ENCODE measurements around the gene ZFYVE16. TPM values are rescaled to one million over a fixed set of nuclear protein-coding genes. Genes with fewer than 3 reads are reported as not detected.

ZFYVE16 gene
- 26.1 and 32.7 TPM in 2 replicates for total RNA-seq

DNA sequence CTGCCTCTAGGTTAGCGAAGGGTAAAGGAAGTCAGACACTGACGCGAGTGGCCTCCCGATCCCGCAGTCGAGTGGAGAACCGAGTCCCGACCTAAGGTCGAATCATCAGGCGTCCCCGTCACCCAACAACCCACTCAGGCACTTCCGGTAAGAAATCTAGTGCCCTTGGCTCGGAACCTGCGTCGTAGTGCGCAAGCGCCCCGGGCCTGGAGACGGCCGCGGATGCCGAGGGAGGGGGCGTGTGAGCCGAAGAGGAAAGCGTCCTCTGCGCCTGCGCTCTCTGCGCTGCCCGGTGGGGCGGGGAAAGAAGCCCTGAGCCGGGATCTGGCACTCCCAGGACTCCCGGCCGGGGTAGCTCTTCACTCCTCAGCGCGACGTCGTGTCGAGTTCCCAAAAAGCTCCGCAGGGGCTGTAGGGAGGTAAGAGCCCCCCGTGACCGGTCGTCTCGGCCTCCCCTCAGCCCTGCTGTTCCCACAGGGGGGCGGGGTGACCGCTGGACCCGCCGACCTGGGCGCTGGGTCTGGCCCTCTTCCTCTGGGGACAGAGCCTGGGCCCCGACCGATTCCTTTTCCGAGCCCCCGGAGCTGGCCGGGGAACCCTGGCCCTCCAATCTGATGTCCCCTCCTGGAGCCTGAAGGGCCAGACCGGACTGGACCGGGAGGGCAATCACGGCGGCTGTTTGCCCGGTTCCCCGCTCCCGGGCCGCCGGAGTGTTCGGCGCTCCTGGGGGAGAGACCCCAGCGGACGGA lies at the start of gene ZFYVE16:
TSS of gene ZFYVE16 (plus strand) at position 330 of the 749 bp plus-strand sequence. CDS start 26,084 bp downstream, outside the sequence.

DNA sequence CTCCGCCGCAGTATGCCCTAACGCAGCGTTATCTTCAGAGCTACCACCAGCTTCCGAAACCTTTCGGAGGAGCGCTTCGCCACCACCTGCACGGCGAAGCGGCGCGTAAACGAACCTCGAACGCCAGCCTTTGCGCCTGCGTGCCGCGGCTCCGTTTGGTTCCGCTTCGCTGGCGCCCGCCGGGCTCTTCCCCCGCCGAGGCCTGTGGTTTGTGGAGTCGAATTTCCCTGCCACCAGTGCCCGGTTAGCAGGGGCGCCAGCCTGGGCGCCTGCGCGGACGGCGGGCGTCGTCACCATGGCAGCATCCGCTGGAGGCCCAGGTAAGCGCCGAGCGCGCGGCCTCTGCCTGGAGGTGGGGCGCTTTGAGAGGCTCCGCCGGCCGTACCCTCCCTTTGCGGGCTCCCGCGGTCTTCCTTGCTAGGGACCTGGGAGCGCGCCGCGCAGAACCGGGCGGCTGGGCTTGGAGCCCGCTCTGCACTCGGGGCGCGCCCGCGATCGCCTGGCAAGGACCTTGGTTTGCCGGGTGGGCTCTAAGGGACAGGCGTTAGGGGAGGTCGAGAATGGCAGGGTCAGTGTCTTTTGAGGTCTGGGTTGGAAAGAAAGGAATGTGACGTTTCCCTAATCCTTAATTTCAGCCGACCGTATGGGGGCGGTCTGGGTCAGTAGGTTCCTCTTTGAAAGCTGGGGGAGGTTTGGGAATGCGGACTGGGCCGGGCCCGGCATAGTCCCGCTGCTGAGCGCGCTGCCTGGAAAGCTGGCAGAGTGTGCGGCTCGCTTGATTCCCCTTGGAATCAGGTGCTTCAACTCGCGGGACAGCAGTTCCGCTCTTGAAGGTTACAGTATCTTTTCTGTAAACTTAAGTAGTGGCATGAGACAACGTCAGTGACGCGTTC lies 80.2 kb downstream of the ZFYVE16 start, which contains the start of gene FAM151B:
TSS of gene FAM151B (plus strand) at position 272 of the 893 bp plus-strand sequence. CDS start at position 296, 24 bp downstream.

Other genes with a start within 250 kb of the ZFYVE16 start
- gene SERINC5, start 152.0 kb upstream of the ZFYVE16 start, total RNA-seq, result 12.7 and 27.1 TPM in 2 replicates
- gene SPZ1, start 88.1 kb upstream of the ZFYVE16 start, total RNA-seq, result not detected in 2 replicates
- 3.8 and 7.0 TPM in 2 replicates for gene FAM151B, start 80.0 kb downstream of the ZFYVE16 start, total RNA-seq
- not detected in 2 replicates for gene ANKRD34B, start 162.2 kb downstream of the ZFYVE16 start, total RNA-seq
- gene MSH3, start 246.6 kb downstream of the ZFYVE16 start, total RNA-seq, result 15.2 and 16.1 TPM in 2 replicates
- gene DHFR, start 246.9 kb downstream of the ZFYVE16 start, total RNA-seq, result 5.4 and 39.7 TPM in 2 replicates

Data from regular cardiac myocyte (primary cell).